ENCODE data around the gene DGLUCY.

Gene DGLUCY

DNA sequence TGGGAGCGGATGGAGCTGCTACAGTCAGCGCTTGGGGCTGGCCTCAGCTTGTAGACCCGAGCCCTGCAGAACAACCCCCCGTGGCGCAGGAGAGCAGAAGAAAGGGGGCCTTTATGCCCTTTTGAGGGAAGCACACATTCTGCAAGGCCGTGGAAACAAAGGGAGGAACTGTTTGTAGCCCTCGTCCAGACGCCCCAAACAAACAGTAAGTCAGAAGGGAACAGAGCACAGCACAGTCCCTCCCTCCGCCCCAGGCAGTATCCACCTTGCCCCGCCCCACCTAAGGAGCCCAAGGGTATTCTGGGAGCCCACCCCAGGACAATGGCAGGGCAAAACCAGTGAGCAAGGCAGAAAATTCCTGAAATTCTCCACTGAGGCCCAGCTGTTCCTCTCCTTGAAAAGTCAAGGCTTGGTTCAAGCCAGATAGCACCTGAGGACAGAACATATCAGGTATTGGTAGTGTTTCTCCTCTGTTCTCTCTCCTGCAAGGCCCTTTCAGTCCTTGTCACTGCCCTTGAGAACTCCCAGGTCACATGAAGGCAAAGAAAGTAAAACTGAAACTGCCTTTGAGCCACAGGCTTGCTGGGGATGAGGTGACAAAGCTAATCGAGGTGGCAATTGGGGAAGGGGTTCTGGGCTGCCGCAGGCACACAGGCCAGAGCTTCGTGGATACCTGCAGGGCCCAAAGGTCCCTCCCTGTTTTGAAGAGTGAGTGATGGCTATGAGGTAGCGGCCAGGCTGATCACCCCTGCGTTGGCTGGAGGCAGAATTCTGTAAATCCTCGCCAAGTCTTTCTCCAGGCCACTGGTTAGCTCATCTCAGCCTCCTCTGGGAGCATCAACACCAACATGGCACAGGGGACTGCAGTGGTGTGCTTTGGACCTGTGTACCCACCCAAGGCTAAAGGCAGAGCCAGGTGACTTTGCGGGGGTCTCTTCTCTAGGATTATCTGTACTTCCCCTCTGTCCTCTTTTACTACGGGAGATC lies 499 bp downstream of the DGLUCY start (continued):
- TF ChIP-seq, protein P1, sequence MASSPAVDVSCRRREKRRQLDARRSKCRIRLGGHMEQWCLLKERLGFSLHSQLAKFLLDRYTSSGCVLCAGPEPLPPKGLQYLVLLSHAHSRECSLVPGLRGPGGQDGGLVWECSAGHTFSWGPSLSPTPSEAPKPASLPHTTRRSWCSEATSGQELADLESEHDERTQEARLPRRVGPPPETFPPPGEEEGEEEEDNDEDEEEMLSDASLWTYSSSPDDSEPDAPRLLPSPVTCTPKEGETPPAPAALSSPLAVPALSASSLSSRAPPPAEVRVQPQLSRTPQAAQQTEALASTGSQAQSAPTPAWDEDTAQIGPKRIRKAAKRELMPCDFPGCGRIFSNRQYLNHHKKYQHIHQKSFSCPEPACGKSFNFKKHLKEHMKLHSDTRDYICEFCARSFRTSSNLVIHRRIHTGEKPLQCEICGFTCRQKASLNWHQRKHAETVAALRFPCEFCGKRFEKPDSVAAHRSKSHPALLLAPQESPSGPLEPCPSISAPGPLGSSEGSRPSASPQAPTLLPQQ (tag by site-specific recombination; IDR thresholded peaks at IDR 0.05): peak; percentile 15; the same call in 1 of the 2 replicates
- TF ChIP-seq ZNF121 (tag by site-specific recombination; IDR thresholded peaks at IDR 0.05): no peak
- TF ChIP-seq, protein P2, sequence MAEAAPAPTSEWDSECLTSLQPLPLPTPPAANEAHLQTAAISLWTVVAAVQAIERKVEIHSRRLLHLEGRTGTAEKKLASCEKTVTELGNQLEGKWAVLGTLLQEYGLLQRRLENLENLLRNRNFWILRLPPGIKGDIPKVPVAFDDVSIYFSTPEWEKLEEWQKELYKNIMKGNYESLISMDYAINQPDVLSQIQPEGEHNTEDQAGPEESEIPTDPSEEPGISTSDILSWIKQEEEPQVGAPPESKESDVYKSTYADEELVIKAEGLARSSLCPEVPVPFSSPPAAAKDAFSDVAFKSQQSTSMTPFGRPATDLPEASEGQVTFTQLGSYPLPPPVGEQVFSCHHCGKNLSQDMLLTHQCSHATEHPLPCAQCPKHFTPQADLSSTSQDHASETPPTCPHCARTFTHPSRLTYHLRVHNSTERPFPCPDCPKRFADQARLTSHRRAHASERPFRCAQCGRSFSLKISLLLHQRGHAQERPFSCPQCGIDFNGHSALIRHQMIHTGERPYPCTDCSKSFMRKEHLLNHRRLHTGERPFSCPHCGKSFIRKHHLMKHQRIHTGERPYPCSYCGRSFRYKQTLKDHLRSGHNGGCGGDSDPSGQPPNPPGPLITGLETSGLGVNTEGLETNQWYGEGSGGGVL (tag by site-specific recombination; IDR thresholded peaks at IDR 0.05): peak; percentile 52; the same call in 1 of the 2 replicates
- 0 out of 2 replicates have a peak, but pooled peaks have one; percentile 24 for TF ChIP-seq ZBTB17 (tag by site-specific recombination; IDR thresholded peaks at IDR 0.05)
- peak; percentile 67 for TF ChIP-seq ZNF335 (tag by site-specific recombination; conservative IDR thresholded peaks at IDR 0.05)
- TF ChIP-seq ZIC2 (tag by site-specific recombination; IDR thresholded peaks at IDR 0.05): 0 out of 2 replicates have a peak, but pooled peaks have one; percentile 49
- TF ChIP-seq GLIS2 (tag by site-specific recombination; IDR thresholded peaks at IDR 0.05): peak; percentile 87
- peak; percentile 80; the same call in 1 of the 2 replicates for TF ChIP-seq ZNF561 (tag by site-specific recombination; IDR thresholded peaks at IDR 0.05; ENCODE audit: borderline replicate concordance)
- 0 out of 2 replicates have a peak, but pooled peaks have one; percentile 20 for TF ChIP-seq KLF7 (tag by site-specific recombination; IDR thresholded peaks at IDR 0.05; ENCODE audit: borderline replicate concordance)
- peak; percentile 63; the same call in 1 of the 2 replicates for TF ChIP-seq KLF16 (tag by site-specific recombination; IDR thresholded peaks at IDR 0.05)
- peak; percentile 60; the same call in 1 of the 2 replicates for TF ChIP-seq KLF9 (tag by site-specific recombination; IDR thresholded peaks at IDR 0.05; ENCODE audit: low read depth)
- TF ChIP-seq SCRT2 (tag by site-specific recombination; IDR thresholded peaks at IDR 0.05): no peak
- peak; percentile 32; the same call in 1 of the 2 replicates for TF ChIP-seq WT1 (tag by site-specific recombination; IDR thresholded peaks at IDR 0.05)
- no peak for TF ChIP-seq OSR2 (tag by site-specific recombination; IDR thresholded peaks at IDR 0.05)
- no peak for TF ChIP-seq ZNF37A (tag by site-specific recombination; IDR thresholded peaks at IDR 0.05)
- peak; percentile 65; the same call in 1 of the 2 replicates for TF ChIP-seq ZXDB (tag by site-specific recombination; IDR thresholded peaks at IDR 0.05)
- no peak for TF ChIP-seq ZNF701 (tag by site-specific recombination; IDR thresholded peaks at IDR 0.05)
- TF ChIP-seq ZSCAN30 (tag by site-specific recombination; IDR thresholded peaks at IDR 0.05): peak; percentile 55; the same call in 1 of the 2 replicates
- peak; percentile 31; the same call in 1 of the 2 replicates for TF ChIP-seq ZFP69B (tag by site-specific recombination; IDR thresholded peaks at IDR 0.05)
- TF ChIP-seq ZNF341 (tag by site-specific recombination; IDR thresholded peaks at IDR 0.05; ENCODE audit: low read depth): peak; percentile 92
- TF ChIP-seq, protein P3, sequence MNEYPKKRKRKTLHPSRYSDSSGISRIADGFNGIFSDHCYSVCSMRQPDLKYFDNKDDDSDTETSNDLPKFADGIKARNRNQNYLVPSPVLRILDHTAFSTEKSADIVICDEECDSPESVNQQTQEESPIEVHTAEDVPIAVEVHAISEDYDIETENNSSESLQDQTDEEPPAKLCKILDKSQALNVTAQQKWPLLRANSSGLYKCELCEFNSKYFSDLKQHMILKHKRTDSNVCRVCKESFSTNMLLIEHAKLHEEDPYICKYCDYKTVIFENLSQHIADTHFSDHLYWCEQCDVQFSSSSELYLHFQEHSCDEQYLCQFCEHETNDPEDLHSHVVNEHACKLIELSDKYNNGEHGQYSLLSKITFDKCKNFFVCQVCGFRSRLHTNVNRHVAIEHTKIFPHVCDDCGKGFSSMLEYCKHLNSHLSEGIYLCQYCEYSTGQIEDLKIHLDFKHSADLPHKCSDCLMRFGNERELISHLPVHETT (tag by site-specific recombination; IDR thresholded peaks at IDR 0.05): 0 out of 2 replicates have a peak, but pooled peaks have one; percentile 26
- 0 out of 2 replicates have a peak, but pooled peaks have one; percentile 50 for TF ChIP-seq ZNF837 (tag by site-specific recombination; IDR thresholded peaks at IDR 0.05)
- TF ChIP-seq, protein P4, sequence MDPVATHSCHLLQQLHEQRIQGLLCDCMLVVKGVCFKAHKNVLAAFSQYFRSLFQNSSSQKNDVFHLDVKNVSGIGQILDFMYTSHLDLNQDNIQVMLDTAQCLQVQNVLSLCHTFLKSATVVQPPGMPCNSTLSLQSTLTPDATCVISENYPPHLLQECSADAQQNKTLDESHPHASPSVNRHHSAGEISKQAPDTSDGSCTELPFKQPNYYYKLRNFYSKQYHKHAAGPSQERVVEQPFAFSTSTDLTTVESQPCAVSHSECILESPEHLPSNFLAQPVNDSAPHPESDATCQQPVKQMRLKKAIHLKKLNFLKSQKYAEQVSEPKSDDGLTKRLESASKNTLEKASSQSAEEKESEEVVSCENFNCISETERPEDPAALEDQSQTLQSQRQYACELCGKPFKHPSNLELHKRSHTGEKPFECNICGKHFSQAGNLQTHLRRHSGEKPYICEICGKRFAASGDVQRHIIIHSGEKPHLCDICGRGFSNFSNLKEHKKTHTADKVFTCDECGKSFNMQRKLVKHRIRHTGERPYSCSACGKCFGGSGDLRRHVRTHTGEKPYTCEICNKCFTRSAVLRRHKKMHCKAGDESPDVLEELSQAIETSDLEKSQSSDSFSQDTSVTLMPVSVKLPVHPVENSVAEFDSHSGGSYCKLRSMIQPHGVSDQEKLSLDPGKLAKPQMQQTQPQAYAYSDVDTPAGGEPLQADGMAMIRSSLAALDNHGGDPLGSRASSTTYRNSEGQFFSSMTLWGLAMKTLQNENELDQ (tag by site-specific recombination; IDR thresholded peaks at IDR 0.05; ENCODE audit: low read depth): no peak
- TF ChIP-seq, protein P5, sequence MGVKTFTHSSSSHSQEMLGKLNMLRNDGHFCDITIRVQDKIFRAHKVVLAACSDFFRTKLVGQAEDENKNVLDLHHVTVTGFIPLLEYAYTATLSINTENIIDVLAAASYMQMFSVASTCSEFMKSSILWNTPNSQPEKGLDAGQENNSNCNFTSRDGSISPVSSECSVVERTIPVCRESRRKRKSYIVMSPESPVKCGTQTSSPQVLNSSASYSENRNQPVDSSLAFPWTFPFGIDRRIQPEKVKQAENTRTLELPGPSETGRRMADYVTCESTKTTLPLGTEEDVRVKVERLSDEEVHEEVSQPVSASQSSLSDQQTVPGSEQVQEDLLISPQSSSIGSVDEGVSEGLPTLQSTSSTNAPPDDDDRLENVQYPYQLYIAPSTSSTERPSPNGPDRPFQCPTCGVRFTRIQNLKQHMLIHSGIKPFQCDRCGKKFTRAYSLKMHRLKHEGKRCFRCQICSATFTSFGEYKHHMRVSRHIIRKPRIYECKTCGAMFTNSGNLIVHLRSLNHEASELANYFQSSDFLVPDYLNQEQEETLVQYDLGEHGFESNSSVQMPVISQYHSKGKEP (tag by site-specific recombination; IDR thresholded peaks at IDR 0.05): no peak
- peak; percentile 62 for TF ChIP-seq SP2 (tag by site-specific recombination; IDR thresholded peaks at IDR 0.05)
- TF ChIP-seq ZBTB48 (tag by site-specific recombination; IDR thresholded peaks at IDR 0.05): peak; percentile 65; the same call in 1 of the 2 replicates
- no peak for TF ChIP-seq RBAK (tag by site-specific recombination; IDR thresholded peaks at IDR 0.05)
- TF ChIP-seq ZFP37 (tag by site-specific recombination; IDR thresholded peaks at IDR 0.05): 0 out of 2 replicates have a peak, but pooled peaks have one; percentile 39
- peak; percentile 70; the same call in 1 of the 2 replicates for TF ChIP-seq ZNF610 (tag by site-specific recombination; IDR thresholded peaks at IDR 0.05; ENCODE audit: borderline replicate concordance)
- no peak for TF ChIP-seq ZNF558 (tag by site-specific recombination; IDR thresholded peaks at IDR 0.05)
- no peak for TF ChIP-seq ZNF623 (tag by site-specific recombination; IDR thresholded peaks at IDR 0.05)
